HEK293 (cell line): Measurements from ENCODE around the gene FOXC1.

ENCODE experiments used
- CTCF ChIA-PET: fragments of 350-600 bp; formaldehyde crosslinking; extraction: SDS; loops from one replicate; lab custom pipeline; 2021; ENCODE audit warnings: antibody characterized with exemption; lab: Yijun Ruan, JAX
- POLR2A ChIA-PET: fragments of 300-600 bp; formaldehyde crosslinking; extraction: SDS; loops from one replicate; lab custom pipeline; 2020; ENCODE audit warnings: antibody characterized with exemption, inconsistent platforms; lab: Yijun Ruan, JAX
- H3K27ac ChIP-seq: fragments of 200-500 bp; sonication (Bioruptor generic); 2 replicates; pipeline ENCODE4 v1.5.1; 2014; ENCODE audit warnings: low read depth, low read length, control low read depth, inconsistent platforms; ENCODE audit errors: extremely low read depth
- H3K36me3 ChIP-seq, 2 experiments: fragments of 200-500 bp in 1 of 2; sonication (Bioruptor generic) in 1 of 2; 1 replicate in 1 of 2; 2 replicates in 1 of 2; pipeline ENCODE4 v1.5.1; 2014 to 2017; ENCODE audit warnings: inconsistent platforms in 2 of 2, low read length in 2 of 2; ENCODE audit not compliant: control insufficient read depth in 2 of 2, insufficient read depth in 1 of 2
- H3K4me1 ChIP-seq: fragments of 200-500 bp; sonication (Bioruptor generic); 2 replicates; pipeline ENCODE4 v1.5.1; 2014; ENCODE audit warnings: mild to moderate bottlenecking, low read length, inconsistent platforms; ENCODE audit not compliant: control insufficient read depth, insufficient read depth
- H3K4me3 ChIP-seq: 2 replicates; pipeline ENCODE4 v1.5.1; 2011; ENCODE audit warnings: low read depth, mild to moderate bottlenecking, control low read depth, low read length, moderate library complexity
- H3K9me3 ChIP-seq: fragments of 200-500 bp; sonication (Bioruptor generic); 2 replicates; pipeline ENCODE4 v1.5.1; 2014; ENCODE audit warnings: low read depth, low read length, inconsistent platforms; ENCODE audit not compliant: control insufficient read depth, insufficient read depth
- MYNN ChIP-seq: fragments of 450-650 bp; formaldehyde crosslinking; IDR thresholded peaks from 2 replicates; pipeline ENCODE4 v1.5.1; 2016; ENCODE audit warnings: missing biosample characterization, missing genetic modification characterization, borderline replicate concordance
- PRDM6 ChIP-seq: fragments of 450-650 bp; formaldehyde crosslinking; IDR thresholded peaks from 2 replicates; pipeline ENCODE4 v1.5.1; 2017; ENCODE audit warnings: missing biosample characterization, missing genetic modification characterization
- TCF7L2 ChIP-seq: IDR thresholded peaks from 2 replicates; pipeline ENCODE4 v1.6.1; 2011; ENCODE audit warnings: low read depth, mild to moderate bottlenecking, inconsistent platforms, low read length, moderate library complexity, borderline replicate concordance
- ZBTB20 ChIP-seq: fragments of 450-650 bp; formaldehyde crosslinking; IDR thresholded peaks from 2 replicates; pipeline ENCODE4 v1.5.1; 2016; ENCODE audit warnings: missing biosample characterization, missing genetic modification characterization
- ZBTB44 ChIP-seq: fragments of 450-650 bp; IDR thresholded peaks from 2 replicates; pipeline ENCODE4 v1.5.1; 2018; ENCODE audit warnings: missing biosample characterization, mild to moderate bottlenecking, missing genetic modification characterization
- ZIC2 ChIP-seq: fragments of 450-650 bp; formaldehyde crosslinking; IDR thresholded peaks from 2 replicates; pipeline ENCODE4 v1.5.1; 2016; ENCODE audit warnings: missing biosample characterization, missing genetic modification characterization
- ZNF146 ChIP-seq: fragments of 450-650 bp; formaldehyde crosslinking; IDR thresholded peaks from 2 replicates; pipeline ENCODE4 v1.5.1; 2016; ENCODE audit warnings: missing biosample characterization, missing genetic modification characterization
- ZNF169 ChIP-seq: fragments of 450-650 bp; formaldehyde crosslinking; IDR thresholded peaks from 2 replicates; pipeline ENCODE4 v1.5.1; 2016; ENCODE audit warnings: missing biosample characterization, missing genetic modification characterization
- ZNF18 ChIP-seq: fragments of 450-650 bp; formaldehyde crosslinking; IDR thresholded peaks from 2 replicates; pipeline ENCODE4 v1.5.1; 2016; ENCODE audit warnings: missing biosample characterization, missing genetic modification characterization
- ZNF184 ChIP-seq: fragments of 450-650 bp; IDR thresholded peaks from 2 replicates; pipeline ENCODE4 v1.5.1; 2018; ENCODE audit warnings: missing biosample characterization, mild to moderate bottlenecking, missing genetic modification characterization
- ZNF350 ChIP-seq: fragments of 450-650 bp; formaldehyde crosslinking; IDR thresholded peaks from 2 replicates; pipeline ENCODE4 v1.5.0; 2017; ENCODE audit warnings: missing biosample characterization, mild to moderate bottlenecking, missing genetic modification characterization
- ZNF488 ChIP-seq: fragments of 450-650 bp; formaldehyde crosslinking; IDR thresholded peaks from 2 replicates; pipeline ENCODE4 v1.5.1; 2016; ENCODE audit warnings: missing biosample characterization, missing genetic modification characterization
- ZNF560 ChIP-seq: fragments of 450-650 bp; formaldehyde crosslinking; IDR thresholded peaks from 2 replicates; pipeline ENCODE4 v1.5.1; 2017; ENCODE audit warnings: missing biosample characterization, missing genetic modification characterization, borderline replicate concordance
- ZNF623 ChIP-seq: fragments of 450-650 bp; formaldehyde crosslinking; IDR thresholded peaks from 2 replicates; pipeline ENCODE4 v1.5.1; 2016; ENCODE audit warnings: missing biosample characterization, missing genetic modification characterization
- ZNF677 ChIP-seq: fragments of 450-650 bp; IDR thresholded peaks from 2 replicates; pipeline ENCODE4 v1.5.0; 2018; ENCODE audit warnings: missing biosample characterization, mild to moderate bottlenecking, missing genetic modification characterization, moderate library complexity
- ZNF704 ChIP-seq: fragments of 450-650 bp; formaldehyde crosslinking; IDR thresholded peaks from 2 replicates; pipeline ENCODE4 v1.5.1; 2016; ENCODE audit warnings: missing biosample characterization, missing genetic modification characterization
- ZNF707 ChIP-seq: fragments of 450-650 bp; formaldehyde crosslinking; IDR thresholded peaks from 2 replicates; pipeline ENCODE4 v1.5.1; 2016; ENCODE audit warnings: missing biosample characterization, missing genetic modification characterization
- ZNF785 ChIP-seq: fragments of 450-650 bp; formaldehyde crosslinking; IDR thresholded peaks from 2 replicates; pipeline ENCODE4 v1.5.1; 2016; ENCODE audit warnings: missing biosample characterization, missing genetic modification characterization
- ZXDB ChIP-seq: fragments of 450-650 bp; formaldehyde crosslinking; IDR thresholded peaks from 2 replicates; pipeline ENCODE4 v1.5.1; 2016; ENCODE audit warnings: missing biosample characterization, missing genetic modification characterization

FOXC1 gene

GRCh38 chr6:1581120-1581991 is 28.4 kb upstream of the FOXC1 start (continued):
- no peak for TF ChIP-seq ZNF677

- POLR2A ChIA-PET, result no interaction called here
- H3K9me3 ChIP-seq, result no peaks in the 10 kb centered on the region
- H3K4me1 ChIP-seq, result no peaks in the 10 kb centered on the region
- CTCF ChIA-PET, result interaction anchor here (0.6 kb wide), 1 partner anchor 12 kb away, joined by 3 read pairs; no protein-coding TSS in a partner anchor
- TF ChIP-seq ZNF169 (tag by site-specific recombination) (no peak), ZNF623 (no peak), ZBTB20 (no peak), ZNF560 (no peak), ZNF18 (no peak), ZXDB (no peak), PRDM6 (tag by site-specific recombination) (no peak), ZNF488 (no peak), TCF7L2 (no peak), ZNF184 (tag by site-specific recombination) (no peak), ZNF785 (tag by site-specific recombination) (no peak), ZNF350 (tag by site-specific recombination) (no peak), ZIC2 (tag by site-specific recombination) (no peak), MYNN (tag by site-specific recombination) (no peak), ZNF704 (tag by site-specific recombination) (no peak), ZNF146 (tag by site-specific recombination) (no peak)
- H3K27ac ChIP-seq, result no peak overlapping the region
- H3K4me3 ChIP-seq, result no peak overlapping the region
- H3K36me3 ChIP-seq, result no peaks in the 10 kb centered on the region
Measured at GRCh38 chr6:1584146-1584545, 25.6 kb upstream of the FOXC1 start.

GRCh38 chr6:1584996-1585668 is 24.6 kb upstream of the FOXC1 start:
- H3K27ac ChIP-seq, result no peak overlapping the region
- H3K4me1 ChIP-seq, result no peaks in the 10 kb centered on the region
- ChIA-PET POLR2A (no interaction called here), CTCF (interaction anchor here (1.0 kb wide), 1 partner anchor 11 kb away, joined by 4 read pairs; no protein-coding TSS in a partner anchor)
- no peaks in the 10 kb centered on the region for H3K36me3 ChIP-seq
- TF ChIP-seq ZBTB44 (tag by site-specific recombination) (no peak), ZNF707 (tag by site-specific recombination) (no peak)
- TF ChIP-seq, all 188 proteins: peak for 0
- H3K9me3 ChIP-seq, result no peaks in the 10 kb centered on the region
- no peak overlapping the region for H3K4me3 ChIP-seq
